HK-2 (cell line): ENCODE data around the gene BTBD9.

Source experiments
- DNase-seq: peaks from one replicate; pipeline ENCODE4 v3.0.0-alpha.2; 2018; ENCODE audit not compliant: unreplicated experiment

BTBD9 gene

DNA sequence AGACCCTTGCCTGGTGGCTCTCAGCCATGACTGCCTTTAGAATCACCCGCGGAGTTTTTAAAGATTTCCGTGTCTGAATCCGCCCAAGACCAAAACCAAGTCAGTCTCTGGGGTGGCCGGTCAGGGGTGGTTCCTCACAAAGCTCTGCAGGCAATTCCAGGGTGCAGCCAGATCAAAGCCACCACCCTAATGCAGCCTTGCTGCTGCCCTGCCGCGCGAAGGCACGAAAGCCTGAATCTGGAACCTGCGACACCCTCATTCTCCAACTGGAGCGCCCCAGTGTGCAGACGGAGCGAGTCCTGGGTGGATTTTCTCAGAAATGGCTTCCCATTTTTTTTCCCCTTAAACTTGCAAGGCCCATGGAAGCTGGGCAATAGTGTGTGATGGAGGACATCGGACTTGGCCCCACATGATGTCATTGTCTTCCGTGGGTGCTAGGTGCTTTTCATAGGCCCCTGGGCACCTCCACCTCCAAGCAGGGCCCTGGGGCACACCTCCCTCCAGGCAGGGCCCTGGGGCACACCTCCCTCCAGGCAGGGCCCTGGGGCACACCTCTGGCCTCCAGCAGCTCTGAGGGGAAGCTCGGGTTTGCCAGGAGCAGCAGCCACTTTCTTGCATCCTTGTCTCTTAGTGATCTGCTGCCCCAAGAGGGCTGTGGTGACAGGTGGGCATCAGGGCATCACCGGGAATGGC, 477.1 kb downstream of the BTBD9 start:
- DNase-seq = no peak

DNA sequence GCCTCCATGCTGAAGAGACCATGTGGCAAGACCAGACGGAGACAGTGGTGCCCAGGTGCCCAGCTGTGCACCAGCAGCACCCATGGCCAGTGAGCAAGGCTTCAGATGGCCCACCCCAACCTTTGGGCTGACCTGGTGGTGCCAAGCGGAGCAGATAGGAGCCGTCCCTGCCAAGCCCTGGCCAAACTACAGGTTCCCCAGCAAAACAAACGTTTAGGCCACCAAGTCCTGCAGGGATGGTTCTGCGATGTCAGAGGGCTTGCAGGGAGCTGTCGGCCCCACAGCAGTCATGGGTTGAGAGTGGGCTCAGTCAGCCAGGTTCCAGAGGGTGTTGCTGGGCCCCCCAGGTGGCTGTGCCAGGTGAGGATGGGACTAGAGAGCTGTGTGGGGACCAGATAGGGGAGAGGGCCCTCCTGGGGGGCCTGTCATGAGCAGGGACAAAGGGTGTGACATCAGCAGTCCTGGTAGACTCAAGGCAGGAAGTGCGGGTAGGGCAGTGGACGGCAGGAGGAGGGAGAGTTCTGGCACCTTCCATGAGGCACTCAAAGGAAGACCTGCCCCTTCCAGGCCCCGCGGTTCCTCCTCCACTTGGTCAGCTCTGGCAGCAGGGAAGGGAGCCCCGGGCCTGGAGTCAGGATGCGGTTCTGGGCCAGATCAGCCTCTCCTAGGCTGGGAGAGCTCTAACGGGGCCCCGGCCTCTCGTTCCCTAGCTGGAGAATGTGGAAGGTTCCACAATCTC, 477.8 kb downstream of the BTBD9 start:
- DNase-seq = no peak

DNA sequence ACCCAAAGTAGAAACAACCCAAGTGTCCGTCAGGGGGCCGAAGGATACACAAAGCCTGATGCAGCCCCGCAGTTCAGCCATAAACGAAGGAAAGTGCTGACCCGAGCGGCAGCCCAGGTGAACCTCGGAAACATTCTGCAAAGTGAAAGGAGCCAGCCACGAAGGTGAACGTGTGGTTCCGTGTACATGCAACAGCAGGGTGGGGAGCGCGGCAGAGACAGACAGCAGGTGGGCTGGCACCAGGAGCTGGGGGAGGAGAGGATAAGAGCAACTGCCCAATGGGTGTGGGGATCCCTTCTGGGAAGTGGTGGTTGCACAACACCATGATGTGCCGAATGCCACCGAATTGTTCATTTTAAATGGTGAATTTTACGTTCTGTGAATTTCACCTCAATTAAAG, 478.4 kb downstream of the BTBD9 start:
- no peak for DNase-seq

DNA sequence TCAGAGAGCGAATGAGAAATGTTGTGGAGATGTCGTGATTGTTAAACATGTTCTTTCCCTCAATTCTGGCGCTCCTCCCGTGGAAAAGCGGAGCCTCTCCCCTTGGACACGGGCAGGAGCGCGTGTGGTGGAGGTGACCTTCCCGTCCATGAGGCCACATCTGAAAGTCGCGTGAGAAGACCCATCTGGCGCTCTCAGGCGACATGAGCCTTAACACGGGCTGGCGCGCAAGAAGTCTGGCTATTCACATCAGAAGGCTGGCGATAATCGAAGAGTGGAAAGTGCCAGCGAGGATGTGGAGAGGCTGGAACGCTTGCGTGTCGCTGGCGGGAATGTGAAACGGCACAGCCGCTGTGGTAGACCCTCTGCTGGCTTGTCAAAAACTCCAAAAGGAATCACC, 478.9 kb downstream of the BTBD9 start:
- DNase-seq = no peak

DNA sequence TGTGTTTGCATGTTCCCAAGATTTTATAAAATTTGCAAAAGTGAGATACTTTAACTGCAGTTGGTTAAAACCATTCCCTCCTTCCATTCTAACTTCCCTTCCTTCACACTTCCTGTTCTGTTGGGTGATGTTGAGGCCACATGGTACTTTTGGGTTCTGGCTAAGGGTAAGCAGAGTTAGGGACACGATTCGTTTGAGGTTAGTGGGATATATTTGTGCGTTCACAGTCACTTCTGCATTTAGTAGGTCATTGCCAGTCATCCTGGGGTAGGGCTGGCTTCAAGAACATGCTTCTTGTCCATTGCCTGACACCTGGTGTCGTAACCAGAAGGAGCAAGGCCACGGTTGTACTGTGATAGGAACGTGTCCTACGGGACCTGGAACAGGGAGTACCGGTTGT, 480.1 kb downstream of the BTBD9 start:
- DNase-seq = no peak

DNA sequence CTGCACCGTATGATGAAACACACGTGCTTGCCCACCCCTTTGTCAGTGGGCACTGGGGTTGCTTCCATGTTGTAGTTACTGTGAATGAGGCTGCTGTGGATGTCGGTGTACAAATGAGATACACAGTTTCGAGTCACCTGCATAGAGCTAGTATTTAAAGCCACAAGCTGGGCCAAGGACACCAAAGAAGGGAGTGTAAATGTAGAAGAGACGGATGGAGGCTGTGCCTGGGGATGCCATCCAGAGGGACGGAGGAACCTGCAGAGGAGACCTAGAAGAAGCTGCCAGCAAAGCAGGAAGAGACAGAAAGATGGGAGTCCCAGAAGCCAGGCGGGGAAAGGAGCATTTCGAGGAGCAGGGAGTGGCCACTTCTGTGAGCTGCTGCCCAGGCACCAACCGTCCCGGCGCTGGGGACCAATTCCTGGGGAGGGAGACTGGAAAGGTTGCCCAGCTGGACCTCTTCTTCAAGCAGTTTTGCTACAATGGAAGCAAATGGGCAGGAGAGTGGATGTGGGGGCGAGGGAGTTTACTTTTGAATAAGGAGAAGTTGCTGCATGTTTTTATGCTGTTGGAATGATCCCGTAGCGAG, 480.9 kb downstream of the BTBD9 start:
- DNase-seq = no peak

DNA sequence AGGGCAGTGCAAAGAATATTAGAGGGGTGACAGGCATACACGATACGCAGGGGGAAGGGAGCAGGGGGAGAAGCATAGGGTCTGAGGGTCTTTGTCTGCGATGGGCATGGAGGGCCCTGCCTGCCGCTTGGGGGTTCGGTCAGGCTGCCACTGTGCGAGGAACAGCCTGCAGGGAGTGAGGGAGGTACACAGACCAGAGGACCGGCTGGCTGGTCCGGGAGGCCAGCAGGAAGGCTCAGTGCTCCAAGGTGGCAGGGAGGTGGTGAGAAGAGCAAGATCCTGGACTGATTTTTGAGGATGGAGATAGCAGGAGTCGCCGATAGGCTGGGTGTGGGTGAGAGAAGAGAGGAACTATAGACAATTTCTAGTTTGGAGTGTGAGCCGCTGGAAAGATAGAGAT, 481.8 kb downstream of the BTBD9 start:
- no peak for DNase-seq

DNA sequence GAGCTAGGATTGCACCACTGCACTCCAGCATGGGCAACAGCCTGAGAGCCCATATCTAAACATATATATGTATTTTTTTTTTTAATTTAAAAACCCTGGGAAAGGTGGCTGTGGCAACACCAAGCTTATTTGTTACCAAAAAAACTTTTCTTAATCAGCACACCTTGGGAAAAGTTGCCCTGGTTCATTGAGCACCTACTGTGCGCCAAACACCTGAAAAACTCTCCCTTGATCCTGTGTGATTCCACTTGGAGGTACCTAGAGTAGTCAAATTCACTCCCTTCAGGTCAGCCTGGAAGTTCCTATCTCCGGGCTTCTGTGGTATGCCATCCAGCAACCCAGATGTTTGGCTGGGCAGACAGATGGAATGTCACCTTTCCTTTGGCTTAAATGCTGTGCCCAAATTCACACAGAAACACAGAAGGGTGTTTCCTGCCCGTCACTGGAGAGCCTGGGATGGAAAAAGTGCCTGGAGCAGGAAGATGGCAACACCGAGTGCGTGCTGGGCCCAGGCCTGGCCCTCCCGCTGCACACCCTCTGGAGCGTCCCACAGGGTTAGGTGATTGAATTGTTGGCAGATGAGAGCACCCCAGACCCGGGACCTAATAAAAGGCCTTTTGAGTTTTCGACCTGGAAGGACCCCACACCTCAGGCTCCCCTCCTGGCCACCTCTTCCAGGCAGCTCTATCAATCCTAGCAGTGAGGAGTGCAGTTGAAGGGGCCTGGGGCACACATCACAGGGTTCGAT, 482.7 kb downstream of the BTBD9 start:
- no peak for DNase-seq

DNA sequence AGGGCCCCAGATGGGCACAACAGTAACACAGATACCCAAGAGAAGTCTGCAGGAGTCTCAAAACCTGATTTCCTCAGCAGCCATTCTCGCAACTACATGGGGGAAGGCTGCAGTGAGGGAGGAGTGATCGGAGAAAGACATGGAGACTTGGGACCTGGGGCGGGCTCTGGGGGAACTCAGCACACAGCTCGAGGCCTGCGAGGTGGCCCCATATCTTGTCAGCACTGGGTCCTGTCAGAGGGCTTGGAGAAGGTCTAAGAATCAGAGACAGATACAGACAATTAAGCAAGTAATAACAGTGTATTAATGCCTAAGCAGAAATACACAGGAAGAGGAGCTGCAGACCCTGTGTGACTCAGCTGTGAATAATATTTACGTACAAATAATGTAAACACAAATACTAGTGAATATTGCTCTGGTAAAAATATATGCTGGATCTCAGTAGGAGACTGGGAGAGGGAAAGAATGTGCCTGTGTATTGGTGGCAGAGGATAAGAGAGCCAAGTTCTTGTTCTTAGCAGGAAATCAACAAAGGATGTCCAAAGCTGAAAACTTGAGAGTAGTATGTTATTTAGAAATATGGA, 484.0 kb downstream of the BTBD9 start:
- no peak for DNase-seq

DNA sequence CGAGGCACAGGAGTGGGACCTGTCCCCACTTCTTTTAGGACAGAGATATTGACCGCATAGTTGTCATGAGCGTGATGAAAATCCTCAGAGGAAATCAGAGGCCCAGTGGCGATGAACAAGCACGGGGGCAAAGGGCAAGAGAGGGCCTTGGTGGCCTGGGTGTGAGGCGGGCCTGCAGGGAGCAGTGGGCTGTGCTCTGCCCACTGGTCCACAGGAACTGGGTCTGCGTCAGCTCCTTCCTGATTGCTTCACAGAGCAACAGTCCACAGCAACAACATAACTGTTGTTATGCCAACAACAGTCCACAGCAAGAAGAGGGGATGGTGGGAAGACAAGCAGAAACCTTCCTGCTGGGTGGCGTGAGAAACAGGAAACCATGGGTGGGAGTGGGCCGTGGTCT, 484.6 kb downstream of the BTBD9 start:
- DNase-seq = no peak

DNA sequence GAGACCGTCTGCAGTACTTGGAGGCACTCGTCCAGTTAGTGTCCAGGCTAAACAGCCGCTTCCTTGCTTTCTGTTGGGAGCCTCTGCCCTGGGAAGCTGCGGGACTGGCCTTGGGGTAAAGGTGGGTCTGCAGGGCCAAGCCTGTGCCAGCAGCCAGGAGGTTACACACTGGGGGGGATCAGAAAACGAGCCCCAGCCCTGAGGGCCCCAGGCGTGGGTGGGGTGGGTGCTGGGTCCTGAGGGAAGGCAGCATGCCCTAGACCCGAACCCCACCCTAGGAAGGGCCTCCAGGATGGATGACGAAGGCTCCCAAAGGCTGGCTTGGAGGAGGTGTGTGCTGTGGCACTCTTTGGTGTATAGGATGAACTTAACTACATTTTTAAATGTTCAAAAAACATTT, 485.0 kb downstream of the BTBD9 start:
- DNase-seq = no peak

DNA sequence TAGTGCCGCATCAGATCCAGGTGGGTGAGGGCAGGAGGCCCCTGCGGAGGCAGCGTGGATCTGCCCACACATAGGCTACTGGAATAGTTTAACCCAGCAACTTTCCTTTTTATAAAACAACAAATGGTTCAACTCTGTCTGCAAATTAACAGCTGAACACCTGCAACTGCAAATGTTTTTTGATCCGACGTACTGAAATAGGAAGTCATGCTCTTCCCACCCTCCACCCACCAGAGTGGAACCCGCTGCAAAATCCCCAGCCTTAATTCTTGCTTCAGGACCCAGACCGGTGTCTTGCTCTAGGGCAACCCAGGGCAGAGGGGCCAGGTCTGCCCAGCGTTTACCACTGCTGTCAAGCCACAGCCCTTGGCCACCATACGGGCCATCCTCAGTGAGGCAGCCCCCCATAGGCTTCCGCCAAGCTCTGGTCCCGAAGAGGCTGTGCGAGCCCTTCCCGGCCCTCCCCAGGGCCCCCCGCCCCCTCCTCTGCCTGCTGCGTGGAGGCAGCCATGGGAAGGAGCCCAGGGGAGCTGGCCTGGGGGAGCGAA, 485.9 kb downstream of the BTBD9 start:
- DNase-seq = no peak

DNA sequence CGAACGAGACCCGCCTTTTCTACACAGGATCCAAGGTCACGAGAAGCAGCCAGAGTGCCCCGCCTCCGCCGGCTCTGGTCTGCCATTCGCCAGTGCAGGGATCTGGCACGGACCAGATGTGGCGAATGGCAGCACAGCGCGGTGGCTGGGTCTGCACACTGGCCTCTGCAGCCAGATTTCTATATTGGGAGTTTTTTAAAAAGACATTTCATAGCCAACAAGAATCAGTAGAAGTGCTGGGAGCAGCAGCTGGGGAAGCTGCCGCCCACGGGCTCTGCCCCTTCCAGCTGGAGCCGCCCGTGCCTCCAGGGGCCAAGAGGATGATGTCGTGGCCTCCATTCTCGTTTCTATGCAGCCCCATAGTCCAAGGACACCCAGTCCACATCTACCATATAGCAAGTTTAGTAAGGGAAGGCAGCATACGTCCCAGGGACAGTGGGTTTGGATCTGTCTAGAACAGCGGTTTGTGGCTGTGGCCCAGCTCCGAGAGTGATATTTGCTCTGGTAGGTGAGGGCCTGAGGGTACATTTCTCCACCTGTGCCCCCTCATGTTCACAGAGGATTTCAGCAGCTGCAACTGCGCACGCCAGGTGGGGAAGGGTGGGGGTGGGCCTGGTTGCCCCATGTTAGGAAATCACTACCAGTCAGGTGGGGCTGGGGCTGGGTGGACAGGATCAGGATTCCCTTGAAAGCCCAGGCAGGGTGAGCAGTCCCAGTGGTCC, 486.5 kb downstream of the BTBD9 start:
- DNase-seq = no peak

DNA sequence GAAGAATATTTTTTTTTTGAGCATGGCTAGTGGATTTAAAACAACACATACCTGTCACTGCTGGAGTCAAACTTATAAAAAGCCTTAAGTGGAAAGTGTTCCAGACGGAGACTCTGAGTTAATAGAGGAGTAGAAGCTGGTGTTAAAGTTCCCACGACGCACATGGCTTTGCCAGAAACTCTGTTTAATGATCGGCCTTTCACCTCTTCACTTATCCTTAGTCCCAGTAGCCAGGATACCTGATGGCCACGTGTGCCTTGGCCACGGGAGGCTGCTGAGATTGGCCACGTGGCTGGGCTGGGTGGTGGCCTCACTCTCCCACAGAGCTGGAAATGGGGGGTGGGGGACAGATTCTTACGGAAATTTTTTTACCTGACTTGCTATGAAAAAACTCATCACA, 487.1 kb downstream of the BTBD9 start:
- no peak for DNase-seq

DNA sequence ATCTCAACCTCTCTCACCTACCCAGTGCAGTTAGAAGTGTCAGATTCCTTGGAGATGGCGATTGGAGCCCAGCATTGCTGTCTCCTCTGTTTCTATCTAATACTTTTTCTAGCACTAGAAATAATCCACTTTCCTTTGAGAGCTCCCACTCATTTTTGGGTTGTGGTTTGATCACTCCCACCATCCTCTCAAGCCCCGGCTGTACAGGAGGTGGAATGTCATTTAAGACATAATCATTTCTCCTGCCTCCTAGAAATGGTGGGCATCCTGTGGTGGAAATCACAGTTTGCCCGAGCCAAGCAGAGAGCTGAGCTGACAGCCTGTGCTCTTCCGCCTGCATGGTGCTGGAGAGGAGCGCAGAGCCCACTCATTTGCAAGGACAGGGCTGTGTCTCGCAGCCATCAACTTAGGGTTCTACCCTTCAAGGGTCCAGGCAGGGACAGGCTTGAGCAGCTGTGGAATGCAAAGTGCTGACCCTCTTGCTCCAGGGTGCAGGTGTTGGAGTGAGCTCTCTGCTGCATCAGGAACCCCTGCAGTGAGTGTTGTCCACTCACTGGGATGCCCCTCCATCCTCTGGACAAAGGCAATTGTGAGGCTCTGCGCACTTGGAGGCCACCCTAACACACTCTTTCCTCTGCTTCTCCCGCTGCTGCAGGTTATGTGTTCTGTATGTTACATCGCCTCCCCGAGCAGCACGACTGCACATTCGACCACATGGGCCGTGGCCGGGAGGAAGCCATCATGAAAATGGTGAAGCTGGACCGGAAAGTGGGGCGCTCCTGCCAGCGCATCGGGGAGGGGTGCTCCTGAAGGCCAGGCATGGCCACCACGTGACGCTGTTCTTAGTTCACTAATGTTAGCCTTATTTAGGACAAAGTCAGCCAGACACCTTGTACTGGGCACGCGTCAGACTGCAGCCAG, 487.9 kb downstream of the BTBD9 start:
- no peak for DNase-seq

DNA sequence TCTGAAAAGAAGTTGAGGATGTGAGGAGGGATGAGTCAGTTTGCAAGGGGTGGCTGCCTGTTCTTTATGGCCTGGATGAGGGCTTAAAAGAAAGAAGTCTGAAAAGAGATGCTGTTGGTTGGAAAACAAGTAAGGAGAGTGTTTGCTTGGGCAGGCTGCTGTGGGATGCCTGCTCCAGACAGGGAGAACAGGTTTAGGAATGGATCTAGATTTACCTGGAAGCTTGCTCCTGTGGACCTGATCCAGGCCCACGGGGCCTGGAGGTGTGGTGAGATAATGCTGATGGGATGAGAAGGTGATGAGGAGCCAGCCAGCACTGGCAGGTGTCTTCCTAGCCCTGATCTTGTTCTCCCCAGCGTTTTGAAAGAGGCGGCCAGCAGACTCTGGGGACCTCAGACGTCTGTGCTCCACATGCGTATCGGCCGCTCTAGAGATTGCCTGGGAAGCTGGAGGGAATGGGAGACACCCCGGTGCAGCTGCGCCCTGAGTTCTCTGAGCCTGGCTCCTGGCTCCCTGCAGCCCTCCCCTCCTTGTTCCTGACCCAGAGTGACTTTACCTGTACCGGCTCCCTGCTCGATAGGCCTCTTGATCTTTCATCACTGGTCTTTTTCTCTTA, 488.9 kb downstream of the BTBD9 start:
- DNase-seq = no peak

DNA sequence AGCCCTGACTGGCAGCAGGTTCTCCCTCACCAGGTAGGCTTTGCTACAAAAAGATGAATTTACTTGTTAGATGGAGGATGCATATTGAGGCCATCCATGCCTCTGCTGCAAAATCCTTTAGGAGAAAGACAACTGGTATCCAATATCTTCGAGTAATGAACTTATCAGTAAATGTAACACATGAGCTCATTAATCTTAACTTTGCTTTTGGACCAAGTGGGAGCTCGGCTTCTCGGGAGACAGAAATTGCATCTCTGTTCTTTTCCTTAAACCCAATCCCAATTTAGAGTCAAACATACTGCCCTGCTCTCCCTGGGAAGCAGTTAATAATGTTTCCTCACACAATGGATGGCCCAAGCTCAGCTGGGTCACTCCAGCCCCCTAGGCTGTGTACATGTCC, 489.7 kb downstream of the BTBD9 start:
- DNase-seq = no peak

DNA sequence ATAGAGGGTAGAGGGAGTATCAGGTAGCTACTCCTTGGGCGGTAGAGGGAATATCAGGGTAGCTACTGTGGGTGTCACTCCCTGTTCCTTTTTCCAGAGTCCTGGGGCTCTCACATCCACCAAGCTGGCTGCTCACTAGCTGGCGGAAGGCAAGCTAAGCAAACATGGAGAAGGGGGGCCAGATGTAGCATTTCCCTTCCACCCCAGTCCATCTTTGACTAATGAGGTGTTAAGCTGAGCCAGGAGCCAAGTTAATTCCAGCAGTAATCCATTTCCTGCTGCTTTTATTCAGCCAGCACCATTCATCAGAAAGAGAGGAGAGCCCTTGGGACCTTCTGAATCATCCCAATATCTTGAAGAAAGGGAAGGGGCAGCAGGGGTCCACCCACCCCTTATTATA, 490.2 kb downstream of the BTBD9 start:
- DNase-seq = no peak

DNA sequence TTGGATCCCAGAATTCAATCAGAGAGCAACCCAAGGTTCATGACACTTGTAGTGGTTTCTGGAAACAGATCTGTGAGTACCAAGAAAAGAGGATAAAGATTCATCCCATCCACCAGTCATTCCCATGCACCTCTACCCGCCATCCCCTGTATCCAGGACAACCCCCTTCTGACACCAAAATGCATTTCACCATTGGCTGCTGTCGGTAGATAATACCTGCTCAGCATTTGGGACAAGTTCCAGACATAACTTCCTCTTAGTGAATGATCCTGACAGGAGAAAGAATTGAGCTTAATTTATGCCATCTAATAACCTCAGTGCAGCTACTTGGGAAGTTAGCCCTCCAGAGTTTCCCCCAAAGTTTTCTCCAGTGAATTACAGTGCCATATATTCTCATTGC, 491.1 kb downstream of the BTBD9 start:
- DNase-seq = no peak

DNA sequence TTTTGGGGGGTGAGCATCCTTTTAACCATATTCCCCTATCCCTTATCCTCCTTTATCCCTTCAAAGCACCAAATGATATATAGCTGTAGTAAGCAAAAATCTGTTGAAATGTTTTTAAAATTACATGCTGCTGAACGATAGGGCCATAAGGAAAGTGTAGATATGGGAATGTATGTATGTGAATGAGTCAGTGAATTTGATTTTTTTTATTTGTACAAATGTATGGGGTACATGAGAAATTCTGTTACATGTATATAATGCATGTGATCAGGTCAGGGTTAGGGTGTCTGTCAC, 493.0 kb downstream of the BTBD9 start:
- DNase-seq = no peak
